HEK293T (cell line): ENCODE data around the gene NARS2.

Experiments
- HDGF ChIP-seq: fragments of 450-650 bp; IDR thresholded peaks from 2 replicates; pipeline ENCODE4 v1.6.1; 2017; ENCODE audit warnings: antibody characterized with exemption, borderline replicate concordance
- L3MBTL2 ChIP-seq: fragments of 450-650 bp; conservative IDR thresholded peaks from 2 replicates; pipeline ENCODE4 v1.6.1; 2016; ENCODE audit warnings: mild to moderate bottlenecking
- LEF1 ChIP-seq: fragments of 450-650 bp; IDR thresholded peaks from 2 replicates; pipeline ENCODE4 v1.6.1; 2017; ENCODE audit warnings: mild to moderate bottlenecking, borderline replicate concordance

GRCh38 chr11:78577495-78577894 is 2.8 kb upstream of the NARS2 start:
- TF ChIP-seq L3MBTL2 = no peak
- TF ChIP-seq HDGF = no peak
- no peak for TF ChIP-seq LEF1
